Nephron (organoid): ENCODE data around the gene GAS7.

ENCODE experiments used
- H3K27ac Mint-ChIP-seq, 3 experiments: 2 replicates each; pipeline ENCODE4 v1.8.0; 2020; ENCODE audit warnings: mixed read lengths in 3 of 3, mild to moderate bottlenecking in 2 of 3, moderate library complexity in 1 of 3
- H3K27me3 Mint-ChIP-seq: 2 replicates; pipeline ENCODE4 v1.8.0; 2021; ENCODE audit warnings: low read depth, mild to moderate bottlenecking, moderate library complexity, mixed read lengths
- H3K36me3 Mint-ChIP-seq: 2 replicates; pipeline ENCODE4 v1.8.0; 2020; ENCODE audit warnings: low read depth, mixed read lengths
- H3K4me1 Mint-ChIP-seq: 2 replicates; pipeline ENCODE4 v1.8.0; 2020; ENCODE audit warnings: mixed read lengths
- H3K4me3 Mint-ChIP-seq, 3 experiments: 2 replicates each; pipeline ENCODE4 v1.8.0; 2020; ENCODE audit warnings: mild to moderate bottlenecking in 3 of 3, mixed read lengths in 3 of 3, moderate library complexity in 2 of 3
- H3K9me3 Mint-ChIP-seq: 2 replicates; pipeline ENCODE4 v1.8.0; 2020; ENCODE audit warnings: mixed read lengths
- CTCF ChIP-seq, 3 experiments: fragments of 200-600 bp; sonication (generic); IDR thresholded peaks; one replicate each; pipeline ENCODE4 v1.5.0; 2021; ENCODE audit warnings: antibody characterized with exemption in 3 of 3; ENCODE audit not compliant: unreplicated experiment in 3 of 3

GAS7 gene

GRCh38 chr17:10193632-10194031 is 4.8 kb downstream of the GAS7 start:
- H3K4me1 Mint-ChIP-seq = peaks cover 11% of the 10 kb centered on the region
- peak overlapping the region in 1 of 3 experiments; percentile 24 for H3K27ac Mint-ChIP-seq

DNA sequence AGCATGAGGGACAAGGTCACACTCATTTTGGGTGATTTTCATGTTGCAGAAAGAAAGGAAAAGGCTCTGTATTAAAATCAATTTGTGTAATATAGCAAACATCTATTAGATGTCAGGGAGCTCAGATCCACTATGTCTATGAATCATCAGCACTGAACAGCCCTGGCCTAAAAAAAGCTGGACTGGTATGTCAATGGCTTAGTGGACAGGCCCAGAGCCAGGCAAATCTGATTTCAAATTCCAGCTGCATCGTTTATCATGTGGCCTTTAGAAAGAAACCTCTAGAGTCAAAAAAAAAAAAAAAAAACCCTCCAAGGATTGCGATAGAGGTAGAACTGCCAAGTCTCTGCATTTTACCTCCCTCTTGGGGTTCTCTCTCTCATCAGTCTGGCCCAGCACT is 5.4 kb downstream of the GAS7 start:
- H3K9me3 Mint-ChIP-seq = peaks cover 34% of the 10 kb centered on the region
- peaks cover 7% of the 10 kb centered on the region for H3K36me3 Mint-ChIP-seq
- peaks cover 11% of the 10 kb centered on the region for H3K4me1 Mint-ChIP-seq
- H3K27me3 Mint-ChIP-seq = peaks cover 37% of the 10 kb centered on the region
- peak overlapping the region in 1 of 3 experiments; percentile 24 for H3K27ac Mint-ChIP-seq
- H3K4me3 Mint-ChIP-seq = peak overlapping the region in 1 of 3 experiments; percentile 25
- TF ChIP-seq CTCF (IDR thresholded peaks at IDR 0.05; ENCODE audit: unreplicated experiment in 3 of 3) = no peak

More at GRCh38 chr17:10193632-10194031, 4.8 kb downstream of the GAS7 start:
- H3K4me3 Mint-ChIP-seq = no peak overlapping the region
- TF ChIP-seq CTCF (IDR thresholded peaks at IDR 0.05; ENCODE audit: unreplicated experiment in 3 of 3) = no peak
- peaks cover 7% of the 10 kb centered on the region for H3K36me3 Mint-ChIP-seq
- peaks cover 34% of the 10 kb centered on the region for H3K9me3 Mint-ChIP-seq
- H3K27me3 Mint-ChIP-seq = peaks cover 36% of the 10 kb centered on the region

DNA sequence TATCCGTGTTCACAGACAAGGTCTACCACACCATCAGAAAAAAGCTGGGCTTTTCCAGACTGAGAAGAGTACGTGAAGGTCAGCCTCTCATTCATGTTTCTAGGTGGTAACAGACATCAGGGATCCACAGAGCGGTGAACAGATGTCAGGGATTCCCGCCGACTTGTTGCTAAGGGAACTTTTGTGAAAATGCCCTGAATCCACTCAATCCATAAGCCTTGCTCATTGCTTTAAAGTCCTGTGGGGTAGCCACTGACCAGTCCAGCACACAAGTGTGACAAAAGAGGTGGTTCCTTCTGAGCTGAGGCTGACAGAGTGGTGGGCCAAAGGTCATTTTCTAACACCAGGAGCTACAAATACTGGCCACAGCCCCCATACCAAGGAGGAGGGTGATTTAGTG is 5.9 kb downstream of the GAS7 start:
- peaks cover 11% of the 10 kb centered on the region for H3K4me1 Mint-ChIP-seq
- no peak for TF ChIP-seq CTCF (IDR thresholded peaks at IDR 0.05; ENCODE audit: unreplicated experiment in 3 of 3)
- no peak overlapping the region for H3K4me3 Mint-ChIP-seq
- peaks cover 34% of the 10 kb centered on the region for H3K9me3 Mint-ChIP-seq
- peaks cover 34% of the 10 kb centered on the region for H3K27me3 Mint-ChIP-seq
- H3K27ac Mint-ChIP-seq = no peak overlapping the region
- peaks cover 7% of the 10 kb centered on the region for H3K36me3 Mint-ChIP-seq

GRCh38 chr17:10187456-10187855 is 10.9 kb downstream of the GAS7 start:
- Mint-ChIP-seq H3K27me3 (peaks cover 10% of the 10 kb centered on the region), H3K4me1 (peaks cover 9% of the 10 kb centered on the region), H3K36me3 (no peaks in the 10 kb centered on the region), H3K9me3 (peaks cover 3% of the 10 kb centered on the region), H3K27ac (no peak overlapping the region), H3K4me3 (no peak overlapping the region)
- TF ChIP-seq CTCF (IDR thresholded peaks at IDR 0.05; ENCODE audit: unreplicated experiment in 3 of 3) = no peak

DNA sequence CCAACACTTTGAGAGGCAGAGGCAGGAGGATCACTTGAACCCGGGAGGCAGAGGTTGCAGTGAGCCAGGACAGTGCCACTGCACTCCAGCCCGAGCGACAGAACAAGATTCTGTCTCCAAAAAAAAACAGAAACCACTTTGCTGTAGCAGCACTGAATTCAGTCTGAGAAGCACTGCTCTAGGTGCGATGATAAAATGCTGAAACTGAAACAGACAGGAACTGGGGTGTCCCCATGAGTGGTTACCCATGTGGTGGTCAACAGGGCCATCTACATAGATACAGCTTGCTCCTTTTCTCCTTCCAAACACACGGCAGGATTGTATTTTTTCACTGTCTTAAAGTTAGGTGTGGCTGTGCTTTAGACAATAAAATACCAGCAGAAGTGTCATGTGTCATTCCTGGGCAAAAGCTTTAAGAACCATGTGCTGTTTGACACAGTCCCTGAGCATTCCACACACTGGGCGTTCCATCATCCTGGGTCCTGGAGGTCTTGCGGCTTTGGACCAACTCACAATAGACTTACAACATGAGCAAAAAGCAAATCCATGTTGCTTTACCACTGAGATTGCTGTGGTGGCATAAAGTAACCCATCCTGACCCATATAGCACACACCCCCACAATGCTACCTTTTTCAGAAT is 11.5 kb downstream of the GAS7 start:
- TF ChIP-seq CTCF (IDR thresholded peaks at IDR 0.05; ENCODE audit: unreplicated experiment in 3 of 3) = no peak
- Mint-ChIP-seq H3K4me1 (peaks cover 9% of the 10 kb centered on the region), H3K9me3 (peaks cover 1% of the 10 kb centered on the region), H3K27ac (no peak overlapping the region), H3K36me3 (no peaks in the 10 kb centered on the region), H3K27me3 (peaks cover 10% of the 10 kb centered on the region), H3K4me3 (no peak overlapping the region)
